HG03457 (cell line): Measurements from ENCODE around the gene MIAT.

Source experiments
- ATAC-seq: cut with Tn5 transposase; IDR thresholded peaks from one replicate; pipeline ENCODE4 v1.9.1; 2021; ENCODE audit warnings: moderate number of reproducible peaks; ENCODE audit not compliant: unreplicated experiment

The MIAT gene

GRCh38 chr22:26724414-26724813, 67.0 kb downstream of the MIAT start:
- ATAC-seq = no peak

GRCh38 chr22:26725012-26725676, 67.8 kb downstream of the MIAT start:
- ATAC-seq = no peak
